GM21423 (cell line): ENCODE measurements around the gene ARSI.
"Not testable (repeated sequence)": the region's sequence is repeated elsewhere in the genome, so short reads cannot be mapped to it uniquely, and the experiment has no call there.

Experiments
- ATAC-seq: cut with Tn5 transposase; IDR thresholded peaks from one replicate; pipeline ENCODE4 v1.9.1; 2021; ENCODE audit warnings: mild to moderate bottlenecking, moderate library complexity; ENCODE audit not compliant: unreplicated experiment

ARSI gene

DNA sequence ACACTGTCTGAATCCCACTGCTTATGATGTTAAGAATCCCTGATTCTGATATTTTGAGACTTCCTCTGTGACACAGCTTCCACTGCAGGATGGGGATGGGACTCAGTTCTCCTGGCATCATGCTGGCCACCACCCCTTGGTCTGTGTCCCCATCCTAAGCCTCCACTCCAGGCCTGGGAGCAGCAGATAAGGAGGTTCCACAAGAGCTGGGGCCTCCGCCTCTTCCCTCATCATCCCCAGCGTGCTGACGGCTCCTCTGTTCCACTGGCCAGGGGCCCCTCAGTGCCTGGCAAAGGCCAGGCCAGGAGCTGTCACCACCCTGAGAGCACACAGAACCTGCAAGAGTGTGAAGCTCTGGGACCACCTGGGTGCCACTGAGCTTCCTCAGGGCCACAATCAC, 53.8 kb downstream of the ARSI start:
- ATAC-seq: no peak

DNA sequence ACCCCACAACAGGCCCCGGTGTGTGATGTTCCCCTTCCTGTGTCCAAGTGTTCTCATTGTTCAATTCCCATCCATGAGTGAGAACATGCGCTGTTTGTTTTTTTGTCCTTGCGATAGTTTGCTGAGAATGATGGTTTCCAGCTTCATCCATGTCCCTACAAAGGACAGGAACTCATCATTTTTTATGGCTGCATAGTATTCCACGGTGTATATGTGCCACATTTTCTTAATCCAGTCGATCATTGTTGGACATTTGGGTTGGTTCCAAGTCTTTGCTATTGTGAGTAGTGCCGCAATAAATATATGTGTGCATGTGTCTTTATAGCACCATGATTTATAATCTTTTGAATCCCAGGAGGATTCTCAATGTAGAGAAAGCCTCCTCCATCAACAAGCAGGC, 54.2 kb downstream of the ARSI start:
- not testable (repeated sequence) for ATAC-seq

DNA sequence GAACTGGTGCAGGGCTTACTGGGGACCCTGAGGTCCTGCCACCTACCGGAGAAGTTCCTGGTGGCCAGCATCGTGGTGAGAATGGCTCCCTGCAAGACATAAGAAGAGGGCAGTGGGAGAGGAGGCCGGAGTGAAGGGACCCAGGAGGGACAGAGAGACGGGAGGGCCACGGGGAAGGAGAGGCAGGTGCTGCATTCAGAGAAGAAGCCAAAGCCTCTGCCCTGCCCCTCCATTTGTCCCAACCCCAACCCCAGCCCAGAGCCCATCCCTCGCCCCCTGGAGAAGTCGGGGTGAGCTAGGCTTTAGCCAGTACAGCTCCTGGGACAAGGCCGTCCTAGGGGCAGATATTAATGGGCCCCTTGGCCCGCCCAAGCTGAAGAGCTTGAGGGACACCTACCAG, 55.0 kb downstream of the ARSI start:
- no peak for ATAC-seq

DNA sequence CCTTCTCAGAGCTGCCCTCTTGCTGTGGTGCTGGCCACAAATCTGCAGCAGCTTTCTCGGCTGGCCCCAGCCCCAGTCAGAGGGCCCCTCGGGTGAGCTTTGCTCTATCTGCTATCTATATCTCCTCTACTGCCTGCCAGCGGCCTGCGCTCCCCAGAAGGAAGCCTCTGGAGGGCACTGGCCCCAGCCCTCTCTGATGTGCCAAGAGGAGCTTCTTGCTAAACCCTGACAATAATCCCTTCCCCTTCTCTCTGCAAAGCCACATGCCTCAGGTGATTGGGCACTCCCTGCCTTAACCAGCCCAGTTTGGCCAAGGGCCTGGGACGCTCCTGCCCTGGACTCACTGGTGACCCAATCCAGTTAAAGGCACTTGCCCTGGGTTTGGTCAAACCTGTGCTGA, 55.9 kb downstream of the ARSI start:
- no peak for ATAC-seq

DNA sequence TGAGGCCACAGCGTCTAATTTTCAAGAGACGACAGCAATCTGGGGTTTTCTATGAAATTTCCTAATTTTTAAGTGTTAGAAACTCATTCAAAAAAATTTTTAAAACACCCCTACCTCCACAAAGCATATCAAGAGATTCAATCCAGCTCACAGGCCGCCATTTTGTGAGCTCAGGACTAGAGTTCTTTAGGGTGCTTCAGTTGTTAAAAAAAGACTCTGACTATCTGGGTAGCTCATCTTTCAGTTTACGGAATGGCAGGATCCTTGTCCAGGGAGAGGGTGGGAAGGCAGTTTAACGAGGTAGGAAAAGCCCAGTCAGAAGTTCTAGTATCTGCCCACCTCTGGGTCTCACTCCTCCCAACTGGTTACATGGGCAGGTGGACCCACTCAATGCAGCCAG, 56.3 kb downstream of the ARSI start:
- ATAC-seq: no peak
